Central memory CD8-positive, alpha-beta T cell (primary cell): Measurements from ENCODE around the gene TSHZ1.
A peak's percentile ranks its signal among the peaks of the same experiment; 100 is the strongest.

Source experiments
- ATAC-seq: fragments of 150-1000 bp; cut with Tn5 transposase; replicated peaks from 2 replicates; pipeline ENCODE4 v1.10.0; 2022; ENCODE audit warnings: mild to moderate bottlenecking, moderate FRiP score, moderate number of reproducible peaks; ENCODE audit not compliant: poor library complexity, severe bottlenecking; ENCODE audit errors: extremely low read depth
- DNase-seq, 2 donors: peaks; one replicate each; pipeline ENCODE4 v3.0.0; 2021; ENCODE audit warnings: low spot score in 2 of 2
- H3K27ac Mint-ChIP-seq: one replicate; pipeline ENCODE4 v1.8.0; 2022; ENCODE audit warnings: low read depth, mild to moderate bottlenecking, moderate library complexity, mixed read lengths
- H3K27me3 Mint-ChIP-seq: one replicate; pipeline ENCODE4 v1.8.0; 2022; ENCODE audit warnings: mixed read lengths
- H3K36me3 Mint-ChIP-seq: one replicate; pipeline ENCODE4 v1.8.0; 2022; ENCODE audit warnings: mild to moderate bottlenecking, moderate library complexity, mixed read lengths; ENCODE audit not compliant: insufficient read depth
- H3K4me1 Mint-ChIP-seq: one replicate; pipeline ENCODE4 v1.8.0; 2022; ENCODE audit warnings: mixed read lengths
- H3K4me3 Mint-ChIP-seq: one replicate; pipeline ENCODE4 v1.8.0; 2022; ENCODE audit warnings: mild to moderate bottlenecking, moderate library complexity, mixed read lengths
- H3K9me3 Mint-ChIP-seq: one replicate; pipeline ENCODE4 v1.8.0; 2022; ENCODE audit warnings: mixed read lengths

TSHZ1 gene

GRCh38 chr18:75210274-75211001, at the start of gene TSHZ1:
TSHZ1 (plus strand) TSS chr18:75210797; CDS start chr18:75211877, 1,080 bp downstream.
- H3K4me1 Mint-ChIP-seq: peaks cover 70% of the 10 kb centered on the region
- H3K27me3 Mint-ChIP-seq: no peaks in the 10 kb centered on the region
- ATAC-seq: peak; percentile 57
- peak within 1 kb of the TSS; percentile 99 for H3K27ac Mint-ChIP-seq
- peak within 1 kb of the TSS; percentile 98 for H3K4me3 Mint-ChIP-seq
- H3K9me3 Mint-ChIP-seq: no peaks in the 10 kb centered on the region
- peaks cover 24% of the 10 kb centered on the region for H3K36me3 Mint-ChIP-seq
- DNase-seq: peak in 1 of 2 donors; percentile 62

- no peak for DNase-seq
- H3K4me1 Mint-ChIP-seq: peaks cover 15% of the 10 kb centered on the region
- peak overlapping the region; percentile 83 for H3K4me3 Mint-ChIP-seq
- H3K9me3 Mint-ChIP-seq: no peaks in the 10 kb centered on the region
- ATAC-seq: peak; percentile 64
- peaks cover 15% of the 10 kb centered on the region for H3K27me3 Mint-ChIP-seq
- H3K36me3 Mint-ChIP-seq: peaks cover 2% of the 10 kb centered on the region
- peak overlapping the region; percentile 61 for H3K27ac Mint-ChIP-seq
Measured at GRCh38 chr18:75161256-75162028, 49.2 kb upstream of the TSHZ1 start.

- Mint-ChIP-seq H3K9me3 (no peaks in the 10 kb centered on the region), H3K4me3 (peak overlapping the region; percentile 83), H3K27me3 (peaks cover 26% of the 10 kb centered on the region), H3K27ac (no peak overlapping the region), H3K4me1 (peaks cover 15% of the 10 kb centered on the region), H3K36me3 (peaks cover 2% of the 10 kb centered on the region)
- DNase-seq: no peak
- ATAC-seq: no peak
Measured at GRCh38 chr18:75162467-75162866, 48.1 kb upstream of the TSHZ1 start.

GRCh38 chr18:75162978-75163377, 47.6 kb upstream of the TSHZ1 start:
- H3K27ac Mint-ChIP-seq: no peak overlapping the region
- no peaks in the 10 kb centered on the region for H3K9me3 Mint-ChIP-seq
- no peak overlapping the region for H3K4me3 Mint-ChIP-seq
- H3K27me3 Mint-ChIP-seq: peaks cover 22% of the 10 kb centered on the region
- no peak for DNase-seq
- H3K36me3 Mint-ChIP-seq: peaks cover 2% of the 10 kb centered on the region
- no peak for ATAC-seq
- peaks cover 15% of the 10 kb centered on the region for H3K4me1 Mint-ChIP-seq

GRCh38 chr18:75163736-75164135, 46.9 kb upstream of the TSHZ1 start:
- Mint-ChIP-seq H3K4me1 (peaks cover 15% of the 10 kb centered on the region), H3K36me3 (peaks cover 2% of the 10 kb centered on the region), H3K4me3 (no peak overlapping the region), H3K9me3 (no peaks in the 10 kb centered on the region), H3K27ac (no peak overlapping the region), H3K27me3 (peaks cover 15% of the 10 kb centered on the region)
- DNase-seq: no peak
- no peak for ATAC-seq

- H3K4me1 Mint-ChIP-seq: peaks cover 15% of the 10 kb centered on the region
- DNase-seq: no peak
- ATAC-seq: no peak
- peaks cover 2% of the 10 kb centered on the region for H3K36me3 Mint-ChIP-seq
- H3K4me3 Mint-ChIP-seq: no peak overlapping the region
- peaks cover 15% of the 10 kb centered on the region for H3K27me3 Mint-ChIP-seq
- no peak overlapping the region for H3K27ac Mint-ChIP-seq
- H3K9me3 Mint-ChIP-seq: no peaks in the 10 kb centered on the region
Measured at GRCh38 chr18:75164479-75164878, 46.1 kb upstream of the TSHZ1 start.

GRCh38 chr18:75165926-75166325, 44.7 kb upstream of the TSHZ1 start:
- H3K4me1 Mint-ChIP-seq: peaks cover 13% of the 10 kb centered on the region
- ATAC-seq (no peak), DNase-seq (no peak)
- no peak overlapping the region for H3K27ac Mint-ChIP-seq
- no peak overlapping the region for H3K4me3 Mint-ChIP-seq
- H3K36me3 Mint-ChIP-seq: peaks cover 2% of the 10 kb centered on the region
- no peaks in the 10 kb centered on the region for H3K9me3 Mint-ChIP-seq
- peaks cover 15% of the 10 kb centered on the region for H3K27me3 Mint-ChIP-seq

GRCh38 chr18:75167137-75167536, 43.5 kb upstream of the TSHZ1 start:
- peaks cover 19% of the 10 kb centered on the region for H3K27me3 Mint-ChIP-seq
- no peaks in the 10 kb centered on the region for H3K36me3 Mint-ChIP-seq
- ATAC-seq (no peak), DNase-seq (no peak)
- H3K4me1 Mint-ChIP-seq: peaks cover 3% of the 10 kb centered on the region
- no peak overlapping the region for H3K27ac Mint-ChIP-seq
- no peak overlapping the region for H3K4me3 Mint-ChIP-seq
- H3K9me3 Mint-ChIP-seq: no peaks in the 10 kb centered on the region

GRCh38 chr18:75167759-75168618, 42.6 kb upstream of the TSHZ1 start:
- peaks cover 25% of the 10 kb centered on the region for H3K27me3 Mint-ChIP-seq
- no peak for ATAC-seq
- no peak overlapping the region for H3K27ac Mint-ChIP-seq
- no peaks in the 10 kb centered on the region for H3K36me3 Mint-ChIP-seq
- H3K4me1 Mint-ChIP-seq: peaks cover 10% of the 10 kb centered on the region
- no peaks in the 10 kb centered on the region for H3K9me3 Mint-ChIP-seq
- no peak overlapping the region for H3K4me3 Mint-ChIP-seq
- DNase-seq: no peak

GRCh38 chr18:75168619-75169018, 42.0 kb upstream of the TSHZ1 start:
- H3K9me3 Mint-ChIP-seq: no peaks in the 10 kb centered on the region
- peaks cover 25% of the 10 kb centered on the region for H3K27me3 Mint-ChIP-seq

GRCh38 chr18:75169411-75169810, 41.2 kb upstream of the TSHZ1 start:
- Mint-ChIP-seq H3K27ac (no peak overlapping the region), H3K36me3 (no peaks in the 10 kb centered on the region), H3K27me3 (peaks cover 25% of the 10 kb centered on the region), H3K4me3 (no peak overlapping the region), H3K9me3 (no peaks in the 10 kb centered on the region), H3K4me1 (peaks cover 16% of the 10 kb centered on the region)
- no peak for ATAC-seq
- DNase-seq: no peak

More at GRCh38 chr18:75168619-75169018, 42.0 kb upstream of the TSHZ1 start:
- peaks cover 16% of the 10 kb centered on the region for H3K4me1 Mint-ChIP-seq
- no peak for DNase-seq
- no peaks in the 10 kb centered on the region for H3K36me3 Mint-ChIP-seq
- no peak overlapping the region for H3K4me3 Mint-ChIP-seq
- ATAC-seq: no peak
- H3K27ac Mint-ChIP-seq: no peak overlapping the region

GRCh38 chr18:75170022-75170789, 40.4 kb upstream of the TSHZ1 start:
- H3K9me3 Mint-ChIP-seq: no peaks in the 10 kb centered on the region
- H3K36me3 Mint-ChIP-seq: no peaks in the 10 kb centered on the region
- H3K4me3 Mint-ChIP-seq: no peak overlapping the region
- no peak overlapping the region for H3K27ac Mint-ChIP-seq
- no peak for ATAC-seq
- DNase-seq: no peak
- H3K4me1 Mint-ChIP-seq: peaks cover 16% of the 10 kb centered on the region
- peaks cover 25% of the 10 kb centered on the region for H3K27me3 Mint-ChIP-seq
